NCI-H2196 treated with DMSO at 0.1 percent for 48 hours (cell line): ENCODE measurements around the gene TAF11L2.
"Not testable (repeated sequence)": the region's sequence is repeated elsewhere in the genome, so short reads cannot be mapped to it uniquely, and the experiment has no call there.

ENCODE experiments used
- DNase-seq: peaks from one replicate; lab custom pipeline; 2025; ENCODE audit not compliant: unreplicated experiment; lab: John Stamatoyannopoulos, UW

The TAF11L2 gene

GRCh38 chr5:17524935-17525334 is 26.9 kb downstream of the TAF11L2 start, which contains the start of gene TAF11L5:
Gene TAF11L5 (plus strand): TSS chr5:17525235.
- DNase-seq: not testable (repeated sequence)

GRCh38 chr5:17526504-17526903 is 28.5 kb downstream of the TAF11L2 start:
- not testable (repeated sequence) for DNase-seq

GRCh38 chr5:17528369-17528768 is 30.3 kb downstream of the TAF11L2 start, which contains the start of gene TAF11L6:
Gene TAF11L6 (plus strand): TSS chr5:17528669.
- not testable (repeated sequence) for DNase-seq
